Fibroblast of the aortic adventitia (primary cell): ENCODE results near the gene TPST2. TPM values are rescaled to one million over a fixed set of nuclear protein-coding genes. Genes with fewer than 3 reads are reported as not detected.

ENCODE experiments used
- DNase-seq: peaks from one replicate; pipeline ENCODE4 v3.0.0-alpha.2; 2010; ENCODE audit warnings: low read depth
- H3K4me3 ChIP-seq: 2 replicates; pipeline ENCODE4 v1.5.1; 2011; ENCODE audit warnings: low read depth, mild to moderate bottlenecking, control low read depth, low read length, moderate library complexity
- total RNA-seq: library from RNA; depleted of rRNA; stranded (reverse); fragments of >200 nt; gene quantifications from 2 replicates; pipeline ENCODE4 v1.2.3, GENCODE V29; 2012; ENCODE audit warnings: low replicate concordance
- TF ChIP-seq, protein P1 (sequence below): IDR thresholded peaks from 2 replicates; pipeline ENCODE4 v1.5.1; 2011; ENCODE audit warnings: mild to moderate bottlenecking, low read length, control low read depth, inconsistent platforms; ENCODE audit not compliant: insufficient read depth

The TPST2 gene
- total RNA-seq, 1 donor, result 15.5 TPM

DNA sequence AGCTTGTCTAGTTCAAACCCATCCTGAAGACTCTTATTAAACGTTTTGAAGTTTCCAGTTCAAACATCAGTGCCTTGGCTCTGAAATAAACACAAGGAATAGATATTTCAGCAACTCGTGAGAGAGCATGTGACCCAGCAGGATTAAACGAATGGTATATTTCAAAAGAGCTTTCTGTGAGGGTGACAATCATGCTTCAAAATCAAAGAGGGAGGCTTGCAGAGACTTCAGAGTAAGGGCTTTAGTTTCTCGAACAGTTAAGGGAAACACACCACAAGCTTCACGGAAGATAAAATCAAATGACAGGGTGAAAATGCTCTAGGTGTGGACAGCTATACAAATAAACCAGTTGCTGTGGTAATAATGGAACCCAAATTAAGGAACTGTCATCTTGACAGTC is 107.8 kb downstream of the TPST2 start:
- TF ChIP-seq, protein P1, sequence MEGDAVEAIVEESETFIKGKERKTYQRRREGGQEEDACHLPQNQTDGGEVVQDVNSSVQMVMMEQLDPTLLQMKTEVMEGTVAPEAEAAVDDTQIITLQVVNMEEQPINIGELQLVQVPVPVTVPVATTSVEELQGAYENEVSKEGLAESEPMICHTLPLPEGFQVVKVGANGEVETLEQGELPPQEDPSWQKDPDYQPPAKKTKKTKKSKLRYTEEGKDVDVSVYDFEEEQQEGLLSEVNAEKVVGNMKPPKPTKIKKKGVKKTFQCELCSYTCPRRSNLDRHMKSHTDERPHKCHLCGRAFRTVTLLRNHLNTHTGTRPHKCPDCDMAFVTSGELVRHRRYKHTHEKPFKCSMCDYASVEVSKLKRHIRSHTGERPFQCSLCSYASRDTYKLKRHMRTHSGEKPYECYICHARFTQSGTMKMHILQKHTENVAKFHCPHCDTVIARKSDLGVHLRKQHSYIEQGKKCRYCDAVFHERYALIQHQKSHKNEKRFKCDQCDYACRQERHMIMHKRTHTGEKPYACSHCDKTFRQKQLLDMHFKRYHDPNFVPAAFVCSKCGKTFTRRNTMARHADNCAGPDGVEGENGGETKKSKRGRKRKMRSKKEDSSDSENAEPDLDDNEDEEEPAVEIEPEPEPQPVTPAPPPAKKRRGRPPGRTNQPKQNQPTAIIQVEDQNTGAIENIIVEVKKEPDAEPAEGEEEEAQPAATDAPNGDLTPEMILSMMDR, result no peak
- DNase-seq, result no peak
- H3K4me3 ChIP-seq, result no peak overlapping the region

DNA sequence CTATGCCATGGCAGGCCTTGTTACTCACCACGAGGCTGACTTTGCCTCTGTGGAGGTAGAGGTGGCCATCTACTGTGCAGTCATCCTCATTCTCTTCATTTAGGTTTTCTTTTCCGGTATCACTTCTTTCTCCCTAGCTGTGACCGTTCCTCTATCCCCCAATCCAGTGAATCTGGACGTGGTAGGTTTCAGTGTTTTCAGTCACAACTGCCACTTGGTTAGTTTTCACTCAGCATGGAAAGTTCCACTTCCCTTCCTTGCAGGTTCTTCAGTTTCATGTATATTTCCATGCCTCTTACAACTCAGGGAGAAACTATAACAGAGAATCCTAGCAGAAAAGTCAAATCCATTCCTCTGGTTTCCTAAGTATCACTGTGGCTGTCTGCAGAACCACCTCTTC is 108.2 kb downstream of the TPST2 start:
- TF ChIP-seq, protein P1, result no peak
- no peak overlapping the region for H3K4me3 ChIP-seq
- no peak for DNase-seq

GRCh38 chr22:26481112-26481693 is 108.7 kb downstream of the TPST2 start:
- TF ChIP-seq, protein P1, result no peak
- no peak overlapping the region for H3K4me3 ChIP-seq
- DNase-seq, result no peak

GRCh38 chr22:26480611-26480932 is 109.4 kb downstream of the TPST2 start:
- TF ChIP-seq, protein P1, result no peak
- DNase-seq, result no peak
- H3K4me3 ChIP-seq, result no peak overlapping the region

GRCh38 chr22:26479792-26480610 is 109.9 kb downstream of the TPST2 start:
- TF ChIP-seq, protein P1, result no peak
- no peak for DNase-seq
- no peak overlapping the region for H3K4me3 ChIP-seq

DNA sequence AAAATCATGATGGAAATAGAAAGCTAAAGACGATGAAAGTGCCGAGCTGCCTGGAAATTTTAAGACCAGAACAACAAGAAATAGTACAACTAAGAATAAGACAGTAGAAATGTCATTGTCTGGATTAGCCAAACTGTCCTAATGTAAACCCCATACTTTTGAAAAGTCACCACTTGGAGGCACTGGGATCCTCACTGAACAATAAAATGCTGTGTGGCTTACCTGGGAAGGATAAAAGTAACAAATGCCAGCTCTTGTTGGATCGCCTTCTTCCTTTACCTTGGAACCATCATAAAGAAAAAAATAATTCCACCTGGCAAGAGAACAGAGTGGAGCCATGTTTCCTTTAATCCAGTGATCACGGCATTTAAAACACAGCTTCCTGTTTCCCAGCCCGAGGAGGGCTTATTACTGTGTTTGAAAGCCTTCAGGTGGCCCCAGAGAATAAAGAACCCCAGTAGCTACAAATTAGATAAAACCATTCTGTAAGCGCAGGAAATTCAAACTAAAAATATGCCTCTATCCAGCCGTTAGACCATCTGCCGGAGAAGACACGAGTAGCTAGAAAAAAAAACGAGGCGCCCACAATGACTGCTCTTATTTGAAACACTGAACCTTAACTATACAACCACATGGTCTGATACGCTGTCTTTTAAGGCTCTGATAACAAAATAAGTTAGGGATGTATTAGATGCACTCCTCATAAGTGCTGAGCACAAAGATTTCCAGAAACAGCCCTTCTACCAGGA is 110.7 kb downstream of the TPST2 start:
- no peak for DNase-seq
- TF ChIP-seq, protein P1, result no peak
- H3K4me3 ChIP-seq, result no peak overlapping the region
